ENCODE results near the gene STRN4. TPM values are rescaled to one million over a fixed set of nuclear protein-coding genes. Genes with fewer than 3 reads are reported as not detected.

The STRN4 gene
- total RNA-seq, 1 experiment from 2014 or later: 143 TPM

DNA sequence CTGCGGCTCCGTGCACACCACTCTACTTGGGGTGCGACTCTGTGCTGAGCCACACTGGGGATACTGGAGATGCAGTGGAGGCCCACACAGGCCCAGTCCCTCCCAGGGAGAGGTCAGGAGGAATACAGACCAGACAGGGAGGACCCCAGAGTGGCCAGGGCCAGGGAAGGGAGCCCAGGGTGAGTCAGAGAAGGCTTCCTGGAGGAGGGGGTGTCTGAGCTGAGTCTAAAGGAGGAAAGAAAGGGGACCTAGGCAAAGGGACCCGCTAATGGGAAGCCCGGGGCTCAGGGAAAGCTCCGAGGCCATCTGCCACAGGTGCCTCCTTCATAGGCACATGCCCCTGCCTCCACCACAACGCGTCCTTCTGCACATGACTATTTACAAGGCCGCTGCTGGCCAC is 16.1 kb downstream of the STRN4 start:
- DNase-seq: no peak
- no peaks in the 10 kb centered on the region; the same call in 1 of the 2 replicates for H3K27me3 Mint-ChIP-seq (ENCODE audit: low read depth)
- no peak overlapping the region for H3K4me2 ChIP-seq (ENCODE audit: insufficient read depth, insufficient read length, low read length)
- TF ChIP-seq, protein P1, sequence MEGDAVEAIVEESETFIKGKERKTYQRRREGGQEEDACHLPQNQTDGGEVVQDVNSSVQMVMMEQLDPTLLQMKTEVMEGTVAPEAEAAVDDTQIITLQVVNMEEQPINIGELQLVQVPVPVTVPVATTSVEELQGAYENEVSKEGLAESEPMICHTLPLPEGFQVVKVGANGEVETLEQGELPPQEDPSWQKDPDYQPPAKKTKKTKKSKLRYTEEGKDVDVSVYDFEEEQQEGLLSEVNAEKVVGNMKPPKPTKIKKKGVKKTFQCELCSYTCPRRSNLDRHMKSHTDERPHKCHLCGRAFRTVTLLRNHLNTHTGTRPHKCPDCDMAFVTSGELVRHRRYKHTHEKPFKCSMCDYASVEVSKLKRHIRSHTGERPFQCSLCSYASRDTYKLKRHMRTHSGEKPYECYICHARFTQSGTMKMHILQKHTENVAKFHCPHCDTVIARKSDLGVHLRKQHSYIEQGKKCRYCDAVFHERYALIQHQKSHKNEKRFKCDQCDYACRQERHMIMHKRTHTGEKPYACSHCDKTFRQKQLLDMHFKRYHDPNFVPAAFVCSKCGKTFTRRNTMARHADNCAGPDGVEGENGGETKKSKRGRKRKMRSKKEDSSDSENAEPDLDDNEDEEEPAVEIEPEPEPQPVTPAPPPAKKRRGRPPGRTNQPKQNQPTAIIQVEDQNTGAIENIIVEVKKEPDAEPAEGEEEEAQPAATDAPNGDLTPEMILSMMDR (conservative IDR thresholded peaks at IDR 0.05): no peak
- no peak overlapping the region for H2BK12ac ChIP-seq (ENCODE audit: insufficient read length, low read depth, low read length)
- H3K9me3 ChIP-seq (ENCODE audit: control insufficient read depth, low read depth, low read length): no peaks in the 10 kb centered on the region
- H3K4me1 ChIP-seq (ENCODE audit: insufficient read depth, low read length): no peaks in the 10 kb centered on the region
- no peak overlapping the region for H3K14ac ChIP-seq (ENCODE audit: insufficient read depth, low read length)
- no peak overlapping the region for H3K23ac ChIP-seq (ENCODE audit: insufficient read length, low read depth, low read length)
- H3K4ac ChIP-seq (ENCODE audit: low read depth, low read length): no peak overlapping the region
- H2BK5ac ChIP-seq (ENCODE audit: insufficient read length, low read length): no peak overlapping the region
- H2AK5ac ChIP-seq (ENCODE audit: insufficient read length, low read length): no peak overlapping the region
- H4K8ac ChIP-seq (replicated peaks; ENCODE audit: insufficient read length, low read depth, low read length): no peak overlapping the region
- H3T11ph ChIP-seq (ENCODE audit: low read length): no peak overlapping the region
- H3K27ac ChIP-seq (ENCODE audit: insufficient read length, low read depth, low read length): no peak overlapping the region
- no peaks in the 10 kb centered on the region for H3K27me3 ChIP-seq (ENCODE audit: insufficient read depth, low read length)
- no peaks in the 10 kb centered on the region; the same call in 1 of the 2 replicates for H3K79me2 ChIP-seq (ENCODE audit: insufficient read depth, low read length)
- H3K56ac ChIP-seq (ENCODE audit: insufficient read length, low read depth, low read length): no peak overlapping the region
- H3K36me3 Mint-ChIP-seq (ENCODE audit: insufficient read depth in 1 of 3, low read depth in 3 of 3): peaks cover 49 to 90% (median 84%) of the 10 kb centered on the region in 3 experiments
- H3K18ac ChIP-seq (ENCODE audit: insufficient read length, low read depth, low read length): no peak overlapping the region
- peaks cover 4% of the 10 kb centered on the region for H4K20me1 ChIP-seq (ENCODE audit: control insufficient read depth, insufficient read depth, insufficient read length)
- H3K27ac Mint-ChIP-seq: no peak overlapping the region; a peak in 1 of 7 replicates
- H2BK120ac ChIP-seq (ENCODE audit: low read depth, low read length, poor library complexity, severe bottlenecking): no peak overlapping the region
- H3K4me1 Mint-ChIP-seq: peaks cover 16 to 27% of the 10 kb centered on the region in 2 experiments
- no peak overlapping the region for H3K4me3 Mint-ChIP-seq
- no peak overlapping the region for H2AFZ ChIP-seq (ENCODE audit: low read length)
- no peaks in the 10 kb centered on the region for H3K9me3 Mint-ChIP-seq
- H4K91ac ChIP-seq (ENCODE audit: insufficient read length, low read depth, low read length): no peak overlapping the region
- H4K5ac ChIP-seq (ENCODE audit: insufficient read length, low read depth, low read length): no peak overlapping the region
- WGBS (ENCODE audit: extremely low coverage, insufficient read length, low lambda C conversion rate): no CpG with 5 or more reads among the region's 9 CpGs
- H2BK15ac ChIP-seq (ENCODE audit: low read depth, low read length): no peak overlapping the region
- no peak overlapping the region for H2BK20ac ChIP-seq (ENCODE audit: low read depth, low read length, poor library complexity, severe bottlenecking)
- no peaks in the 10 kb centered on the region for H3K23me2 ChIP-seq (ENCODE audit: insufficient read length, low read depth, low read length, poor library complexity, severe bottlenecking)
- no peaks in the 10 kb centered on the region for H3K79me1 ChIP-seq (ENCODE audit: insufficient read depth, low read depth, low read length, poor library complexity, severe bottlenecking)
- H3K9ac ChIP-seq (ENCODE audit: extremely low read depth, insufficient read length, low read length): no peak overlapping the region
